ENCODE data around the gene NAA10. TPM values are rescaled to one million over a fixed set of nuclear protein-coding genes. Genes with fewer than 3 reads are reported as not detected.
A peak's percentile ranks its signal among the peaks of the same experiment; 100 is the strongest.

NAA10 gene
- total and polyA plus RNA-seq, 4 experiments from 2014 or later = 57.6 to 96.3 (median 91.9) TPM

DNA sequence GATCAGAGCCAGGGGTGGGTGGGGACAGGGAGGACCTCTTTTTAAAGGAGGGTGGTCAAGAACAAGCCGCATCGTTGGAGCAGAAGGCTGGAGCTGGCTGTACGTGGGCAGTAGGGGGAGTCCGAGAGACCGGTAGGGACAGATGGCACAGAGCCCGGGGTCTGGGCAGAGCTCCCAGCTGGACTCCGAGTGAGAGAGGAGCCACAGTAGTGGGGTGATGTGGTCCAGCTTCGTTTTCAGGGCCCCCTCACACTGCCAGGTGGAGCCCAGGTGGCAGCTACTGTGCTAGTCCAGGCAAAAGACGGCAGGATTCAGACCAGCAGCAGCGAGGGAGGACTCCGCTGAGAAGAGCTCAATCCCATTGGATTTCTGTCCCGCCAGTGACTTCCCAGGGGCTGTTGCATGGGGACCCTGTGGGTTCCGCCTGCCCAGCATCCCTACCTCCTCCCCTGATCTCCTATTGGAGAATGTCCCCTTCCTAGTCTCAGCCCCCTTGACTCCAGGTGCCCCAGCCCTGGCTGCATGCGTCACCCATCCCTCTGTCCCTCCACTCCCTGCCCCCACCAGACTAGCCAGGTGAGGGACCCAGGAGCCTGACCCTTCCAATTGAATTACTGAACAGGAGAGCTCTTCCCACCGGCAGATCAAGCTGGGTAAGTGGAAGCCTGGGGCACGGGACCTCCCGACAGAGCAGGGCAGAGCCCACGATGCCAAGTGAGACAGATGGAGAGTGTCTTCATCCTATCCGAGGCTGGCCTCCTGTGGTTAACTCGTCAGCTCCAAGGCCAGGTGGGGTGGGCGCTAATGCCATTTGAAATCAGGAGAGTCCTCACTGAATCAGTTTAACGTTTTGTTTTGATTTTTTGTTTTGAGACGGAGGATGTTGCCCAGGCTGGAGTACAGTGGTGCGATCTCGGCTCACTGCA, 11.6 kb downstream of the NAA10 start:
- Mint-ChIP-seq H3K27me3 (no peaks in the 10 kb centered on the region), H3K4me1 (peaks cover 8 to 70% (median 38%) of the 10 kb centered on the region in 4 donors), H3K27ac (peak overlapping the region; percentile 62 to 99 (median 95)), H3K4me3 (peak overlapping the region; percentile 86 to 96 (median 95)), H3K36me3 (peaks cover 9 to 33% of the 10 kb centered on the region in 2 donors), H3K9me3 (no peaks in the 10 kb centered on the region)
- no peaks in the 10 kb centered on the region for H3K27me3 ChIP-seq (ENCODE audit: insufficient read depth, low read length)
- no peaks in the 10 kb centered on the region for H3K9me3 ChIP-seq (ENCODE audit: control insufficient read depth in 1 of 2, low read length in 2 of 2)
- ChIA-PET POLR2A (ENCODE audit: partially characterized antibody) (interaction anchor here (1.1 to 20.6 kb wide), 4 partner anchors 14 to 47 kb away, joined by 6 to 447 read pairs (median 199); partner anchors contain the start of genes AVPR2, HCFC1, NAA10 and RENBP), CTCF (ENCODE audit: partially characterized antibody) (interaction anchor here (0.7 to 14.9 kb wide), 9 partner anchors 11 to 109 kb away, joined by 3 to 290 read pairs (median 3); partner anchors contain the start of genes HCFC1, NAA10 and RENBP)
- intact Hi-C loops (cut with micrococcal nuclease) = no loop called here
- peak overlapping the region; percentile 98 for H3K27ac ChIP-seq (ENCODE audit: low read depth, low read length)
- H3K4me3 ChIP-seq (ENCODE audit: low read length in 2 of 2) = peak overlapping the region; percentile 17 to 72
- H3K4me1 ChIP-seq (ENCODE audit: insufficient read depth, low read length) = peaks cover 32% of the 10 kb centered on the region
- DNase-seq = no peak
- H3K36me3 ChIP-seq (ENCODE audit: insufficient read depth, low read length) = peaks cover 17% of the 10 kb centered on the region

GRCh38 chrX:153921511-153922446, 13.1 kb downstream of the NAA10 start:
- H3K27ac Mint-ChIP-seq = peak overlapping the region; percentile 18 to 99 (median 64)
- POLR2A ChIA-PET (ENCODE audit: partially characterized antibody) = interaction anchor here (1.1 to 20.6 kb wide), 4 partner anchors 13 to 48 kb away, joined by 6 to 447 read pairs (median 199); partner anchors contain the start of genes AVPR2, HCFC1, NAA10 and RENBP
- H3K27me3 Mint-ChIP-seq = no peaks in the 10 kb centered on the region
- H3K4me1 Mint-ChIP-seq = peaks cover 8 to 58% (median 30%) of the 10 kb centered on the region in 4 donors
- CTCF ChIA-PET (ENCODE audit: partially characterized antibody) = interaction anchor here (1.2 to 14.9 kb wide), 5 partner anchors 13 to 64 kb away, joined by 3 to 290 read pairs (median 6); partner anchors contain the start of genes HCFC1, NAA10 and RENBP
- Histone ChIP-seq H3K9me3 (ENCODE audit: control insufficient read depth in 1 of 2, low read length in 2 of 2) (no peaks in the 10 kb centered on the region), H3K27ac (ENCODE audit: low read depth, low read length) (peak overlapping the region; percentile 15), H3K4me3 (ENCODE audit: low read length in 2 of 2) (no peak overlapping the region), H3K4me1 (ENCODE audit: insufficient read depth, low read length) (peaks cover 32% of the 10 kb centered on the region), H3K27me3 (ENCODE audit: insufficient read depth, low read length) (no peaks in the 10 kb centered on the region), H3K36me3 (ENCODE audit: insufficient read depth, low read length) (peaks cover 21% of the 10 kb centered on the region)
- intact Hi-C loops (cut with micrococcal nuclease) = no loop called here
- peak overlapping the region; percentile 86 to 96 (median 95) for H3K4me3 Mint-ChIP-seq
- peaks cover 9 to 38% of the 10 kb centered on the region in 2 donors for H3K36me3 Mint-ChIP-seq
- H3K9me3 Mint-ChIP-seq = no peaks in the 10 kb centered on the region
- no peak for DNase-seq

GRCh38 chrX:153921070-153921469, 13.8 kb downstream of the NAA10 start:
- H3K9me3 Mint-ChIP-seq = no peaks in the 10 kb centered on the region
- Histone ChIP-seq H3K4me1 (ENCODE audit: insufficient read depth, low read length) (peaks cover 32% of the 10 kb centered on the region), H3K9me3 (ENCODE audit: control insufficient read depth in 1 of 2, low read length in 2 of 2) (no peaks in the 10 kb centered on the region), H3K27ac (ENCODE audit: low read depth, low read length) (no peak overlapping the region), H3K36me3 (ENCODE audit: insufficient read depth, low read length) (peaks cover 21% of the 10 kb centered on the region), H3K27me3 (ENCODE audit: insufficient read depth, low read length) (no peaks in the 10 kb centered on the region), H3K4me3 (ENCODE audit: low read length in 2 of 2) (no peak overlapping the region)
- H3K36me3 Mint-ChIP-seq = peaks cover 14 to 40% of the 10 kb centered on the region in 2 donors
- intact Hi-C loops (cut with micrococcal nuclease) = no loop called here
- DNase-seq = no peak
- CTCF ChIA-PET (ENCODE audit: partially characterized antibody) = interaction anchor here (14.9 kb wide), 1 partner anchor 25 kb away, joined by 290 read pairs; the partner anchor contains the start of gene RENBP
- no peak overlapping the region for H3K4me3 Mint-ChIP-seq
- POLR2A ChIA-PET (ENCODE audit: partially characterized antibody) = interaction anchor here (1.8 to 20.6 kb wide), 3 partner anchors 12 to 47 kb away, joined by 5 to 447 read pairs (median 222); partner anchors contain the start of genes AVPR2, NAA10 and RENBP
- no peak overlapping the region for H3K27ac Mint-ChIP-seq
- no peaks in the 10 kb centered on the region for H3K27me3 Mint-ChIP-seq
- H3K4me1 Mint-ChIP-seq = peaks cover 9 to 52% (median 29%) of the 10 kb centered on the region in 4 donors

- intact Hi-C loops (cut with micrococcal nuclease) = no loop called here
- Mint-ChIP-seq H3K4me3 (no peak overlapping the region), H3K27ac (peak overlapping the region in 1 of 7 donors; percentile 47), H3K9me3 (no peaks in the 10 kb centered on the region), H3K27me3 (no peaks in the 10 kb centered on the region), H3K4me1 (peaks cover 10 to 50% (median 28%) of the 10 kb centered on the region in 4 donors), H3K36me3 (peaks cover 19 to 43% of the 10 kb centered on the region in 2 donors)
- peaks cover 32% of the 10 kb centered on the region for H3K4me1 ChIP-seq (ENCODE audit: insufficient read depth, low read length)
- ChIA-PET POLR2A (ENCODE audit: partially characterized antibody) (interaction anchor here (0.9 to 20.6 kb wide), 5 partner anchors 11 to 48 kb away, joined by 3 to 447 read pairs (median 5); partner anchors contain the start of genes AVPR2, NAA10 and RENBP), CTCF (ENCODE audit: partially characterized antibody) (interaction anchor here (14.9 kb wide), 1 partner anchor 26 kb away, joined by 290 read pairs; the partner anchor contains the start of gene RENBP)
- no peak overlapping the region for H3K4me3 ChIP-seq (ENCODE audit: low read length in 2 of 2)
- H3K27ac ChIP-seq (ENCODE audit: low read depth, low read length) = no peak overlapping the region
- no peak for DNase-seq
- H3K36me3 ChIP-seq (ENCODE audit: insufficient read depth, low read length) = peaks cover 21% of the 10 kb centered on the region
- H3K9me3 ChIP-seq (ENCODE audit: control insufficient read depth in 1 of 2, low read length in 2 of 2) = no peaks in the 10 kb centered on the region
- no peaks in the 10 kb centered on the region for H3K27me3 ChIP-seq (ENCODE audit: insufficient read depth, low read length)
Observed at GRCh38 chrX:153920546-153920945, 14.3 kb downstream of the NAA10 start.

- Mint-ChIP-seq H3K36me3 (peaks cover 19 to 39% of the 10 kb centered on the region in 2 donors), H3K9me3 (no peaks in the 10 kb centered on the region), H3K27me3 (no peaks in the 10 kb centered on the region), H3K4me3 (peak overlapping the region in 1 of 8 donors; percentile 36), H3K27ac (peak overlapping the region in 1 of 7 donors; percentile 27), H3K4me1 (peaks cover 10 to 37% (median 21%) of the 10 kb centered on the region in 4 donors)
- DNase-seq = no peak
- CTCF ChIA-PET (ENCODE audit: partially characterized antibody) = interaction anchor here (2.8 kb wide), 1 partner anchor 28 kb away, joined by 13 read pairs; no protein-coding TSS in a partner anchor
- intact Hi-C loops (cut with micrococcal nuclease) = no loop called here
- no peaks in the 10 kb centered on the region for H3K27me3 ChIP-seq (ENCODE audit: insufficient read depth, low read length)
- H3K4me3 ChIP-seq (ENCODE audit: low read length in 2 of 2) = no peak overlapping the region
- no peak overlapping the region for H3K27ac ChIP-seq (ENCODE audit: low read depth, low read length)
- H3K4me1 ChIP-seq (ENCODE audit: insufficient read depth, low read length) = peaks cover 32% of the 10 kb centered on the region
- no peaks in the 10 kb centered on the region for H3K9me3 ChIP-seq (ENCODE audit: control insufficient read depth in 1 of 2, low read length in 2 of 2)
- POLR2A ChIA-PET (ENCODE audit: partially characterized antibody) = interaction anchor here (1.7 to 20.6 kb wide), 4 partner anchors 9 to 49 kb away, joined by 5 to 447 read pairs (median 114); partner anchors contain the start of genes AVPR2, NAA10 and RENBP
- peaks cover 21% of the 10 kb centered on the region for H3K36me3 ChIP-seq (ENCODE audit: insufficient read depth, low read length)
Observed at GRCh38 chrX:153919281-153919680, 15.6 kb downstream of the NAA10 start.

- Mint-ChIP-seq H3K4me1 (peaks cover 9 to 23% (median 11%) of the 10 kb centered on the region in 4 donors), H3K36me3 (peaks cover 22 to 38% of the 10 kb centered on the region in 2 donors), H3K27ac (peak overlapping the region in 2 of 7 donors; percentile 60 to 79), H3K27me3 (no peaks in the 10 kb centered on the region), H3K9me3 (no peaks in the 10 kb centered on the region), H3K4me3 (peak overlapping the region in 1 of 8 donors; percentile 17)
- Histone ChIP-seq H3K27ac (ENCODE audit: low read depth, low read length) (no peak overlapping the region), H3K27me3 (ENCODE audit: insufficient read depth, low read length) (no peaks in the 10 kb centered on the region), H3K9me3 (ENCODE audit: control insufficient read depth in 1 of 2, low read length in 2 of 2) (no peaks in the 10 kb centered on the region), H3K4me1 (ENCODE audit: insufficient read depth, low read length) (peaks cover 20% of the 10 kb centered on the region), H3K36me3 (ENCODE audit: insufficient read depth, low read length) (peaks cover 27% of the 10 kb centered on the region), H3K4me3 (ENCODE audit: low read length in 2 of 2) (no peak overlapping the region)
- ChIA-PET POLR2A (ENCODE audit: partially characterized antibody) (interaction anchor here (0.7 to 20.6 kb wide), 4 partner anchors 9 to 26 kb away, joined by 3 to 447 read pairs (median 114); partner anchors contain the start of genes ARHGAP4, AVPR2, NAA10 and RENBP), CTCF (ENCODE audit: partially characterized antibody) (interaction anchor here (2.8 kb wide), 1 partner anchor 29 kb away, joined by 13 read pairs; no protein-coding TSS in a partner anchor)
- DNase-seq = no peak
- intact Hi-C loops (cut with micrococcal nuclease) = no loop called here
Observed at GRCh38 chrX:153917869-153918268, 17.0 kb downstream of the NAA10 start.

Data from CD4-positive, alpha-beta memory T cell (primary cell).